Endothelial cell of umbilical vein (primary cell): ENCODE results near the gene ZSCAN12. TPM values are rescaled to one million over a fixed set of nuclear protein-coding genes. Genes with fewer than 3 reads are reported as not detected.

Experiments used
- BruUV-seq: library from RNA; stranded (reverse); fragments of 400-500 nt; replicated peaks from 2 replicates; lab custom pipeline; 2021; lab: Mats Ljungman, UMichigan
- CTCF ChIA-PET: fragments of 300-600, 350-600 bp; sonication (Branson Sonifier 250); formaldehyde crosslinking; loops from one replicate; lab custom pipeline; 2021; ENCODE audit warnings: antibody characterized with exemption, inconsistent platforms; lab: Charles Lee
- POLR2A ChIA-PET: fragments of 300-600, 350-600 bp; sonication (Branson Sonifier 250); formaldehyde crosslinking; loops from one replicate; lab custom pipeline; 2021; ENCODE audit warnings: antibody characterized with exemption, inconsistent platforms; lab: Charles Lee
- DNase-seq: peaks from one replicate; pipeline ENCODE4 v3.0.0-alpha.2; 2011; ENCODE audit warnings: low read depth, low spot score
- FAIRE-seq: peaks from 2 replicates; lab custom pipeline; 2011; peaks lifted over from hg19 to GRCh38; lab: Jason Lieb, UNC
- H2AFZ ChIP-seq: 2 replicates; pipeline ENCODE4 v1.6.0; 2012; ENCODE audit warnings: low read depth, low read length, control low read depth, inconsistent platforms
- H3K27ac ChIP-seq: 2 replicates; pipeline ENCODE4 v1.5.1; 2011; ENCODE audit warnings: low read depth, mild to moderate bottlenecking, control low read depth, low read length, moderate library complexity; ENCODE audit not compliant: insufficient read depth
- H3K27me3 ChIP-seq, 2 experiments: 2 replicates each; pipeline versions ENCODE4 v1.6.0 to v1.6.1; 2011; ENCODE audit warnings: low read length in 2 of 2, mixed read lengths in 1 of 2; ENCODE audit not compliant: control insufficient read depth in 2 of 2, insufficient read depth in 2 of 2
- H3K36me3 ChIP-seq, 2 experiments: 2 replicates in 1 of 2; 3 replicates in 1 of 2; pipeline ENCODE4 v1.5.1; 2011; ENCODE audit warnings: low read length in 2 of 2, mild to moderate bottlenecking in 1 of 2, moderate library complexity in 1 of 2; ENCODE audit not compliant: control insufficient read depth in 2 of 2, insufficient read depth in 2 of 2; ENCODE audit errors: extremely low read depth in 1 of 2
- H3K4me1 ChIP-seq: 3 replicates; pipeline ENCODE4 v1.5.1; 2011; ENCODE audit warnings: mild to moderate bottlenecking, low read length; ENCODE audit not compliant: control insufficient read depth, insufficient read depth; ENCODE audit errors: extremely low read depth
- H3K4me2 ChIP-seq: 2 replicates; pipeline ENCODE4 v1.6.1; 2011; ENCODE audit warnings: low read length, control low read depth, mixed read lengths; ENCODE audit not compliant: insufficient read depth
- H3K4me3 ChIP-seq, 3 experiments: fragments of 200-600 bp in 1 of 3; sonication (generic), shearing (Covaris generic) in 1 of 3; replicated peaks in 1 of 3; 2 replicates each; pipeline ENCODE4 v1.5.1; 2011 to 2016; ENCODE audit warnings: control low read depth in 3 of 3, low read length in 3 of 3, mild to moderate bottlenecking in 2 of 3, inconsistent platforms in 1 of 3, low read depth in 1 of 3, moderate library complexity in 1 of 3; ENCODE audit not compliant: insufficient read depth in 1 of 3
- H3K79me2 ChIP-seq: 2 replicates; pipeline ENCODE4 v1.6.0; 2012; ENCODE audit warnings: low read length, inconsistent platforms; ENCODE audit not compliant: control insufficient read depth, insufficient read depth
- H3K9ac ChIP-seq: replicated peaks from 2 replicates; pipeline ENCODE3; 2011; ENCODE audit warnings: low read length, control low read depth; ENCODE audit not compliant: insufficient read depth; ENCODE audit errors: extremely low read depth
- H3K9me1 ChIP-seq: replicated peaks from 3 replicates; pipeline ENCODE4 v1.6.0; 2011; ENCODE audit warnings: mild to moderate bottlenecking, low read length; ENCODE audit not compliant: control insufficient read depth, insufficient read depth; ENCODE audit errors: extremely low read depth
- H3K9me3 ChIP-seq: replicated peaks from 2 replicates; pipeline ENCODE4 v1.5.1; 2012; ENCODE audit warnings: low read length, inconsistent platforms; ENCODE audit not compliant: control insufficient read depth, insufficient read depth
- H4K20me1 ChIP-seq: replicated peaks from 2 replicates; pipeline ENCODE3; 2011; ENCODE audit warnings: mild to moderate bottlenecking, low read length; ENCODE audit not compliant: control insufficient read depth, insufficient read depth; ENCODE audit errors: extremely low read depth
- FOS ChIP-seq: IDR thresholded peaks from 2 replicates; pipeline ENCODE4 v1.6.1; 2011; ENCODE audit warnings: mild to moderate bottlenecking, low read length, moderate library complexity, borderline replicate concordance; ENCODE audit not compliant: insufficient read depth
- GATA2 ChIP-seq: IDR thresholded peaks from 2 replicates; pipeline ENCODE4 v1.7.0; 2011; ENCODE audit warnings: low read depth, mild to moderate bottlenecking, moderate library complexity, mixed read lengths, low read length; ENCODE audit not compliant: insufficient read length, insufficient read depth
- JUN ChIP-seq: IDR thresholded peaks from 2 replicates; pipeline ENCODE4 v1.6.1; 2011; ENCODE audit warnings: borderline replicate concordance, low read depth; ENCODE audit not compliant: insufficient read length, insufficient read depth
- MYC ChIP-seq: IDR thresholded peaks from one replicate; pipeline ENCODE4 v1.6.1; 2011; ENCODE audit warnings: mild to moderate bottlenecking, low read depth, low read length
- POLR2A ChIP-seq: IDR thresholded peaks from 2 replicates; pipeline ENCODE4 v1.6.1; 2012; ENCODE audit warnings: low read depth, mild to moderate bottlenecking, control low read depth, low read length
- POLR2AphosphoS5 ChIP-seq: IDR thresholded peaks from 2 replicates; pipeline ENCODE4 v1.6.1; 2012; ENCODE audit warnings: low read depth, mild to moderate bottlenecking, control low read depth, low read length, moderate library complexity; ENCODE audit not compliant: insufficient read depth
- dilution Hi-C: fragments of 300-500 bp; cut with MboI; formaldehyde crosslinking; loops from one replicate; pipeline ENCODE4 v1.15.0; 2019; ENCODE audit warnings: low sequenced_read_pairs; ENCODE audit not compliant: extremely low pct_ligation_motif_present
- intact Hi-C: fragments of 100-400 bp; cut with micrococcal nuclease; formaldehyde crosslinking; loops from one replicate; pipeline ENCODE4 v1.10.0; 2022
- polyA plus RNA-seq, 4 experiments: library from polyadenylated mRNA; depleted of rRNA in 3 of 4; stranded (reverse) in 3 of 4; unstranded in 1 of 4; fragments of >200 nt; gene quantifications; 2 replicates each; pipeline versions ENCODE4 v1.2.1 to v1.2.3, GENCODE V29; 2011 to 2012; ENCODE audit warnings: missing spikeins in 1 of 4
- total RNA-seq: library from RNA; stranded (reverse); gene quantifications from 2 replicates; pipeline ENCODE4 v1.2.3, GENCODE V29; 2021
- TF ChIP-seq, protein P1 (sequence below), 2 donors: IDR thresholded peaks; 1 replicate in 1 of 2; 2 replicates in 1 of 2; pipeline ENCODE4 v1.5.1; 2011; ENCODE audit warnings: low read length in 2 of 2, mild to moderate bottlenecking in 2 of 2, moderate library complexity in 2 of 2, control low read depth in 1 of 2, inconsistent platforms in 1 of 2, low read depth in 1 of 2; ENCODE audit not compliant: insufficient read depth in 1 of 2; ENCODE audit errors: extremely low read depth in 1 of 2
- TF ChIP-seq, protein P2 (sequence below): IDR thresholded peaks from 2 replicates; pipeline ENCODE4 v1.6.1; 2011; ENCODE audit not compliant: insufficient read depth, insufficient read length

Gene ZSCAN12
- total and polyA plus RNA-seq, 2 donors (not counting 3 experiments of a cell fraction or from before 2014, with no cell fraction given) = 1.3 to 4.4 TPM

GRCh38 chr6:28353356-28353755 lies 46.2 kb downstream of the ZSCAN12 start:
- H3K4me1 ChIP-seq = peaks cover 44% of the 10 kb centered on the region
- TF ChIP-seq FOS (no peak), GATA2 (no peak), MYC (no peak), POLR2AphosphoS5 (no peak), JUN (no peak), POLR2A (no peak)
- TF ChIP-seq, protein P1, sequence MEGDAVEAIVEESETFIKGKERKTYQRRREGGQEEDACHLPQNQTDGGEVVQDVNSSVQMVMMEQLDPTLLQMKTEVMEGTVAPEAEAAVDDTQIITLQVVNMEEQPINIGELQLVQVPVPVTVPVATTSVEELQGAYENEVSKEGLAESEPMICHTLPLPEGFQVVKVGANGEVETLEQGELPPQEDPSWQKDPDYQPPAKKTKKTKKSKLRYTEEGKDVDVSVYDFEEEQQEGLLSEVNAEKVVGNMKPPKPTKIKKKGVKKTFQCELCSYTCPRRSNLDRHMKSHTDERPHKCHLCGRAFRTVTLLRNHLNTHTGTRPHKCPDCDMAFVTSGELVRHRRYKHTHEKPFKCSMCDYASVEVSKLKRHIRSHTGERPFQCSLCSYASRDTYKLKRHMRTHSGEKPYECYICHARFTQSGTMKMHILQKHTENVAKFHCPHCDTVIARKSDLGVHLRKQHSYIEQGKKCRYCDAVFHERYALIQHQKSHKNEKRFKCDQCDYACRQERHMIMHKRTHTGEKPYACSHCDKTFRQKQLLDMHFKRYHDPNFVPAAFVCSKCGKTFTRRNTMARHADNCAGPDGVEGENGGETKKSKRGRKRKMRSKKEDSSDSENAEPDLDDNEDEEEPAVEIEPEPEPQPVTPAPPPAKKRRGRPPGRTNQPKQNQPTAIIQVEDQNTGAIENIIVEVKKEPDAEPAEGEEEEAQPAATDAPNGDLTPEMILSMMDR (IDR thresholded peaks at IDR 0.05; ENCODE audit: extremely low read depth in 1 of 2, insufficient read depth in 1 of 2, low read depth in 1 of 2, low read length in 2 of 2) = no peak
- TF ChIP-seq, protein P2, sequence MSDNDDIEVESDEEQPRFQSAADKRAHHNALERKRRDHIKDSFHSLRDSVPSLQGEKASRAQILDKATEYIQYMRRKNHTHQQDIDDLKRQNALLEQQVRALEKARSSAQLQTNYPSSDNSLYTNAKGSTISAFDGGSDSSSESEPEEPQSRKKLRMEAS = no peak
- peak overlapping the region; percentile 60 for H3K27ac ChIP-seq
- FAIRE-seq = no peak
- H4K20me1 ChIP-seq = no peaks in the 10 kb centered on the region
- H3K4me2 ChIP-seq = peak overlapping the region; percentile 44
- H3K9me1 ChIP-seq = no peaks in the 10 kb centered on the region
- POLR2A ChIA-PET = interaction anchor here (0.8 kb wide), 1 partner anchor 18 kb away, joined by 5 read pairs; no protein-coding TSS in a partner anchor
- intact Hi-C loops (no loop called here), dilution Hi-C loops (no loop called here)
- no peak for DNase-seq
- H3K4me3 ChIP-seq = peak overlapping the region in 1 of 3 experiments; percentile 9
- peaks cover 27% of the 10 kb centered on the region for H3K79me2 ChIP-seq
- no TSS peak for BruUV-seq
- no peaks in the 10 kb centered on the region for H3K36me3 ChIP-seq
- no peaks in the 10 kb centered on the region for H3K9me3 ChIP-seq
- no peaks in the 10 kb centered on the region for H3K27me3 ChIP-seq
- H2AFZ ChIP-seq = no peak overlapping the region
- H3K9ac ChIP-seq = peak overlapping the region; percentile 23
- CTCF ChIA-PET = interaction anchor here (1.3 kb wide), 1 partner anchor 17 kb away, joined by 3 read pairs; no protein-coding TSS in a partner anchor
